ENCODE data around the gene IL10RA.

IL10RA gene

DNA sequence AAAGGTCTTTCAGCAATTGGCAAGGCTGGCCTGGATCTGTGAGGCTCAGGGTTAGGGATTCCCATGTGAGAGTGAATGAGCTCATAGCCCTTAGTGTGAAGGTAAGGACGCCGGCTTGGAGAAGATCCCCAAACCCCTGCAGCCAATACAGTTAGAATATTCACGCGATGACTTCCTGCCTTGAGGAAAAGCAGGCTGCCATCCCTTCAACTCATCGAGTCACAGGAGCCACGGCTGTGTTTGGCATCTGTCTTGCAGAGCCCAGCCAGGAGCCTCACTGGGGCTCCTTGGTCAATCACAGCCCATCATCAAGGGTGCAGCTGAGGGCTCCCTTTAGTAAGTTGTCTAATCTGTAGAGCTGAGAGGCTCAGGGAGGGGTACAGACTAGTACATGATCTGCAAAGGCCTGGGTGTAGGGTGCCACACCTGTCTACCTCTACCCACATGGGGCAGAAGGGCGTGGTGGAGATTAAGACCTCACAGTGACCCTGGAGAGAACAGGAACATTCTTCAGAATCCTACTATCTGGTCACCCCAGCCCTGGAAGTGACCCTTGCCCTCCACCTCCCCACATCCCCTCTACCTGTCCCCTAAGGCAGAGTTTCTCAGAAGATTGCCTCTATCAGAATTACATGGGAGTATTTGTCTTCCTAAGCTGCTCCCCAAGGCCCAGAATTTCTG, 18.5 kb downstream of the IL10RA start:
- no peak for DNase-seq
- TF ChIP-seq EZH2phosphoT487 (IDR thresholded peaks at IDR 0.05; ENCODE audit: low read length) (no peak), CTCF (IDR thresholded peaks at IDR 0.05; ENCODE audit: low read length) (no peak), EZH2 (optimal IDR thresholded peaks at IDR 0.05; ENCODE audit: low read depth, low read length) (no peak)
- peaks cover 34% of the 10 kb centered on the region for H3F3A ChIP-seq (ENCODE audit: insufficient read depth, low read length)
- H3K36me3 ChIP-seq (replicated peaks; ENCODE audit: insufficient read depth, low read length) = no peaks in the 10 kb centered on the region
- no peaks in the 10 kb centered on the region for H3K79me2 ChIP-seq (ENCODE audit: low read length)
- no peaks in the 10 kb centered on the region for H4K20me1 ChIP-seq (ENCODE audit: insufficient read depth, low read length)
- no peak overlapping the region for H3K4me3 ChIP-seq (ENCODE audit: low read length)
- H3K9ac ChIP-seq (ENCODE audit: low read length) = no peak overlapping the region
- H3K4me1 ChIP-seq (ENCODE audit: low read length) = peaks cover 53% of the 10 kb centered on the region
- no peak overlapping the region for H3K4me2 ChIP-seq (ENCODE audit: low read depth, low read length)
- no peaks in the 10 kb centered on the region for H3K27me3 ChIP-seq (replicated peaks; ENCODE audit: insufficient read depth, low read length)
- no peak overlapping the region for H3K27ac ChIP-seq (ENCODE audit: low read length)
- no peak overlapping the region for H2AFZ ChIP-seq (ENCODE audit: low read length)
- H3K9me3 ChIP-seq (replicated peaks; ENCODE audit: insufficient read depth, low read length) = no peaks in the 10 kb centered on the region
- H3K9me2 ChIP-seq (replicated peaks; ENCODE audit: insufficient read depth, low read length) = no peaks in the 10 kb centered on the region

- H3K79me2 ChIP-seq (ENCODE audit: low read length) = no peaks in the 10 kb centered on the region
- no peaks in the 10 kb centered on the region for H3K9me3 ChIP-seq (replicated peaks; ENCODE audit: insufficient read depth, low read length)
- no peaks in the 10 kb centered on the region for H3K27me3 ChIP-seq (replicated peaks; ENCODE audit: insufficient read depth, low read length)
- H3K4me1 ChIP-seq (ENCODE audit: low read length) = peaks cover 56% of the 10 kb centered on the region
- H3K36me3 ChIP-seq (replicated peaks; ENCODE audit: insufficient read depth, low read length) = no peaks in the 10 kb centered on the region
- no peak overlapping the region for H2AFZ ChIP-seq (ENCODE audit: low read length)
- no peak overlapping the region for H3K4me3 ChIP-seq (ENCODE audit: low read length)
- H3K4me2 ChIP-seq (ENCODE audit: low read depth, low read length) = no peak overlapping the region
- H3K9me2 ChIP-seq (replicated peaks; ENCODE audit: insufficient read depth, low read length) = no peaks in the 10 kb centered on the region
- DNase-seq = no peak
- no peak overlapping the region for H3K27ac ChIP-seq (ENCODE audit: low read length)
- H4K20me1 ChIP-seq (ENCODE audit: insufficient read depth, low read length) = no peaks in the 10 kb centered on the region
- H3K9ac ChIP-seq (ENCODE audit: low read length) = no peak overlapping the region
- peaks cover 42% of the 10 kb centered on the region for H3F3A ChIP-seq (ENCODE audit: insufficient read depth, low read length)
- no peak for TF ChIP-seq CTCF (IDR thresholded peaks at IDR 0.05; ENCODE audit: low read length)
- TF ChIP-seq EZH2phosphoT487 (IDR thresholded peaks at IDR 0.05; ENCODE audit: low read length) = no peak
- no peak for TF ChIP-seq EZH2 (optimal IDR thresholded peaks at IDR 0.05; ENCODE audit: low read depth, low read length)
Observed at GRCh38 chr11:118005224-118006152, 19.3 kb downstream of the IL10RA start.

DNA sequence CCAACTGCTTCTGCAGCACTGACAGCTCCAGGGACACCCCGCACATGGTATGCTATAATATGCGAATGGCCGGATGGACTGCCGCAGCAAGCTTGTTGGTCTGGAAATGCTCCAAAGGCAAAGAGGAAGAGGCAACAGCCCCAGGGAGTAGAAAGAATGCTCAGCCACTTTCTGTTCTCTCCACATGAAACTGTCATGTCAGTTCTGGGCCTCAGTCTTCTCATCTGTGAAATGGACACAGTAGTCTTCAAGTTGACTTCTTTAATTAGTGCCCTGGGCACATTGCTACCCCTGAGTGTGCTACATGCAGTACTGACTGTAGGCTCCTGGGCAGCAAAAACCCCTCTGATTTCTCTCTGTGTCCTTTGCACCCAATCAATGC, 19.9 kb downstream of the IL10RA start:
- Histone ChIP-seq H3K27me3 (replicated peaks; ENCODE audit: insufficient read depth, low read length) (no peaks in the 10 kb centered on the region), H3K4me1 (ENCODE audit: low read length) (peaks cover 54% of the 10 kb centered on the region), H3K9me3 (replicated peaks; ENCODE audit: insufficient read depth, low read length) (no peaks in the 10 kb centered on the region), H3K4me3 (ENCODE audit: low read length) (no peak overlapping the region), H2AFZ (ENCODE audit: low read length) (no peak overlapping the region), H3K9ac (ENCODE audit: low read length) (no peak overlapping the region), H3K4me2 (ENCODE audit: low read depth, low read length) (no peak overlapping the region), H3K27ac (ENCODE audit: low read length) (no peak overlapping the region), H3K9me2 (replicated peaks; ENCODE audit: insufficient read depth, low read length) (no peaks in the 10 kb centered on the region), H3K79me2 (ENCODE audit: low read length) (no peaks in the 10 kb centered on the region), H3F3A (ENCODE audit: insufficient read depth, low read length) (peaks cover 44% of the 10 kb centered on the region), H4K20me1 (ENCODE audit: insufficient read depth, low read length) (no peaks in the 10 kb centered on the region), H3K36me3 (replicated peaks; ENCODE audit: insufficient read depth, low read length) (no peaks in the 10 kb centered on the region)
- no peak for DNase-seq
- no peak for TF ChIP-seq EZH2phosphoT487 (IDR thresholded peaks at IDR 0.05; ENCODE audit: low read length)
- no peak for TF ChIP-seq CTCF (IDR thresholded peaks at IDR 0.05; ENCODE audit: low read length)
- no peak for TF ChIP-seq EZH2 (optimal IDR thresholded peaks at IDR 0.05; ENCODE audit: low read depth, low read length)

Measured in MM.1S (cell line).